Sigmoid colon (tissue), 7 donors: ENCODE measurements around the gene FANCE. TPM values are rescaled to one million over a fixed set of nuclear protein-coding genes. Genes with fewer than 3 reads are reported as not detected.
A peak's percentile ranks its signal among the peaks of the same experiment; 100 is the strongest.

Source experiments
- DNase-seq: peaks from one replicate; pipeline ENCODE4 v3.0.0-alpha.2; 2019
- H3K27ac ChIP-seq, 4 donors: fragments of 200-600 bp; sonication (generic); one replicate each; pipeline ENCODE4 v1.5.1; 2016 to 2019; ENCODE audit warnings: mild to moderate bottlenecking in 1 of 4
- H3K27me3 ChIP-seq, 3 donors: fragments of 200-600 bp; sonication (generic); one replicate each; pipeline ENCODE4 v1.5.1; 2019; ENCODE audit warnings: mild to moderate bottlenecking in 1 of 3
- H3K36me3 ChIP-seq, 4 donors: fragments of 200-600 bp; sonication (generic); one replicate each; pipeline ENCODE4 v1.5.1; 2016 to 2019
- H3K4me1 ChIP-seq, 4 donors: fragments of 200-600 bp; sonication (generic); one replicate each; pipeline ENCODE4 v1.5.1; 2017 to 2019
- H3K4me3 ChIP-seq, 4 donors: fragments of 200-600 bp; sonication (generic); one replicate each; pipeline ENCODE4 v1.5.1; 2017 to 2019; ENCODE audit warnings: mild to moderate bottlenecking in 2 of 4, moderate library complexity in 1 of 4
- H3K9me3 ChIP-seq, 4 donors: fragments of 200-600 bp in 3 of 4; sonication (generic) in 3 of 4; one replicate each; pipeline versions ENCODE4 v1.5.1 to v1.6.1; 2013 to 2019
- EP300 ChIP-seq, 4 donors: sonication (generic); formaldehyde crosslinking; IDR thresholded peaks; one replicate each; pipeline ENCODE4 v1.6.1; 2017; ENCODE audit warnings: antibody characterized with exemption in 4 of 4
- POLR2A ChIP-seq, 2 donors: fragments of 450-650 bp; IDR thresholded peaks; one replicate each; pipeline ENCODE4 v1.6.1; 2016; ENCODE audit warnings: antibody characterized with exemption in 2 of 2, mild to moderate bottlenecking in 2 of 2, moderate library complexity in 2 of 2
- POLR2AphosphoS5 ChIP-seq, 4 donors: sonication (generic); formaldehyde crosslinking; IDR thresholded peaks; one replicate each; pipeline ENCODE4 v1.6.1; 2017; ENCODE audit warnings: antibody characterized with exemption in 4 of 4
- WGBS, 2 donors: extraction: QIAGEN DNeasy Blood & Tissue Kit; methylation state at CpG; one replicate each; pipeline ENCODE4 v1.1.7; 2013; 5-methylcytosine and 5-hydroxymethylcytosine counted together
- intact Hi-C: fragments of 100-400 bp; cut with DNase I; formaldehyde crosslinking; loops from one replicate; pipeline ENCODE4 v1.15.1; 2023
- polyA plus RNA-seq, 3 donors: library from polyadenylated mRNA; stranded (reverse); fragments of 200-250 nt; gene quantifications; one replicate each; pipeline ENCODE4 v1.2.3, GENCODE V29; 2013
- total RNA-seq, 4 donors: library from RNA; depleted of rRNA; stranded (reverse); fragments of >200 nt; gene quantifications; one replicate each; pipeline ENCODE4 v1.1.0, GENCODE V29; 2016
- TF ChIP-seq, protein P1 (sequence below), 4 experiments: fragments of 450-650 bp in 3 of 4; fragments of 200-600 bp in 1 of 4; IDR thresholded peaks; one replicate each; pipeline ENCODE4 v1.5.1; 2016 to 2019; ENCODE audit warnings: antibody characterized with exemption in 4 of 4, mild to moderate bottlenecking in 3 of 4, moderate library complexity in 2 of 4
- donor health status: healthy with polysubstance abuse.
- donor health status: Bipolar disorder and iron deficiency.
- donor health status: healthy.

Gene FANCE
- total and polyA plus RNA-seq, 7 donors = 2.4 to 5.2 (median 3.6) TPM

GRCh38 chr6:35488517-35488862 lies 36.4 kb downstream of the FANCE start:
- H3K9me3 ChIP-seq = no peaks in the 10 kb centered on the region
- H3K4me3 ChIP-seq = no peak overlapping the region
- 65 to 73% methylated on average over 9 of the region's 9 CpGs for WGBS, 2 donors
- TF ChIP-seq POLR2A (IDR thresholded peaks at IDR 0.05) (no peak), EP300 (IDR thresholded peaks at IDR 0.05) (no peak), POLR2AphosphoS5 (IDR thresholded peaks at IDR 0.05) (no peak)
- TF ChIP-seq, protein P1, sequence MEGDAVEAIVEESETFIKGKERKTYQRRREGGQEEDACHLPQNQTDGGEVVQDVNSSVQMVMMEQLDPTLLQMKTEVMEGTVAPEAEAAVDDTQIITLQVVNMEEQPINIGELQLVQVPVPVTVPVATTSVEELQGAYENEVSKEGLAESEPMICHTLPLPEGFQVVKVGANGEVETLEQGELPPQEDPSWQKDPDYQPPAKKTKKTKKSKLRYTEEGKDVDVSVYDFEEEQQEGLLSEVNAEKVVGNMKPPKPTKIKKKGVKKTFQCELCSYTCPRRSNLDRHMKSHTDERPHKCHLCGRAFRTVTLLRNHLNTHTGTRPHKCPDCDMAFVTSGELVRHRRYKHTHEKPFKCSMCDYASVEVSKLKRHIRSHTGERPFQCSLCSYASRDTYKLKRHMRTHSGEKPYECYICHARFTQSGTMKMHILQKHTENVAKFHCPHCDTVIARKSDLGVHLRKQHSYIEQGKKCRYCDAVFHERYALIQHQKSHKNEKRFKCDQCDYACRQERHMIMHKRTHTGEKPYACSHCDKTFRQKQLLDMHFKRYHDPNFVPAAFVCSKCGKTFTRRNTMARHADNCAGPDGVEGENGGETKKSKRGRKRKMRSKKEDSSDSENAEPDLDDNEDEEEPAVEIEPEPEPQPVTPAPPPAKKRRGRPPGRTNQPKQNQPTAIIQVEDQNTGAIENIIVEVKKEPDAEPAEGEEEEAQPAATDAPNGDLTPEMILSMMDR (IDR thresholded peaks at IDR 0.05) = no peak
- intact Hi-C loops = no loop called here
- DNase-seq = no peak
- H3K4me1 ChIP-seq = peaks cover 0 to 100% (median 95%) of the 10 kb centered on the region in 4 donors
- H3K36me3 ChIP-seq = peaks cover 0 to 17% (median 10%) of the 10 kb centered on the region in 4 donors
- H3K27me3 ChIP-seq = no peaks in the 10 kb centered on the region
- peak overlapping the region; percentile 100 for H3K27ac ChIP-seq

DNA sequence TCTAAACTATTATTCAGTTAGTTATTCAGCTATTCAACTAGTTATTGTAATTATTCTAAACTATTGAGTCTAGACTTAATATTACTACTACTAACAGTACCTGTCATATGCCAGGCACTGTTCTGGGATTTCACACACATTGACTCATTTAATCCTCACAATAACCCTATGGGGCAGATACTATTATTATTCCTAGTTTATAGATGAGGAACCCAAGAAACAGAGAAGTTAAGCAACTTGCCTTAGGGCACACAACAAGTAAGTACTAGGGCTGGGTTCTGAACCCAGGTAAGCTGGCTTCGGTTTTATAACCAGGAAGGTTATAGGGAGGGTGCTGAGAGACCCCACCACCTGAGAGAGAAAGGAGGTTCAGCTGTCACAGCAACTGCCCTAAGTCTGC lies 36.9 kb downstream of the FANCE start:
- Histone ChIP-seq H3K4me3 (no peak overlapping the region), H3K27ac (peak overlapping the region; percentile 100), H3K9me3 (no peaks in the 10 kb centered on the region), H3K36me3 (peaks cover 0 to 11% (median 5%) of the 10 kb centered on the region in 4 donors), H3K4me1 (peaks cover 0 to 100% (median 98%) of the 10 kb centered on the region in 4 donors), H3K27me3 (no peaks in the 10 kb centered on the region)
- WGBS, 2 donors = 72 to 82% methylated on average over 1 of the region's 1 CpG
- intact Hi-C loops = no loop called here
- TF ChIP-seq, protein P1 (IDR thresholded peaks at IDR 0.05) = no peak
- TF ChIP-seq POLR2A (IDR thresholded peaks at IDR 0.05) (no peak), EP300 (IDR thresholded peaks at IDR 0.05) (no peak), POLR2AphosphoS5 (IDR thresholded peaks at IDR 0.05) (no peak)
- no peak for DNase-seq

DNA sequence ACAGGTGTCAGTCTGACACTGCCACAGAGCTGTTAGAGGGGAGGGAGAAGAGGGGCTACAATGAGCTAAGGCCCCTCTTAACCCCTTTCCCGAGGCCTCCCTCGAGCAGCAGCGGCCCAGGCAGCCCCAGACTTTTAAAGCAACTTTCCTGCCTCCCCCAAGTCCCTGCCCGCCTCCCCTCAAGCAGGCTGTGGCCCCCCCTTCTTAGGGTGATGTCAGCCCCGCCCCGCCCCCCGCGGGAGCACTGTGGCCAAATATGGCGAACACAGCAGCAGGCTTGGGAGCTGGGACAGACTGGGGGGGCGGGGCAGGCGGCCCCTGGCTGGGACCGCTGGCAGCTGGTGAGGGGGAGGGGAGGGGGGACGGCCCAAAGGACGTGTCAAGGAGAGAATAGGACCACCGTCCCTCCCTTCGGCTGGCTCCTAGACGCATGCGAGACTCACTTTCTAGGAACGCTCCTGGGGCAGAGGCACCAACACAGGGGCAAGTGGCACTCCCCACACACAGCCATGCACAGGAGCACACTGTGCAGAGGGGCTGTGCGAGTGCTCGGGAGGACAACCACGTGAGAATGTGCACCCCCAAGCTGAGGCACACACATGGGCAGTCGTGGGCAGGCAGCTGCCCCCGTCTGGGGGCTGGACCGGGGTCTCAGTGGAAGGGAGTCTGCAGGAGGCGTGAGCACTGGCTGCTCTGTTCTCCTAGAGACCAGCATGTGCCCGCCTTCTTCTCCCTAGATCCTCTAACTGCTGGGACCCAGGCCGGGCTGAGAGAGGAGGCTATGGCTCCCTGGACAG lies 38.1 kb downstream of the FANCE start:
- Histone ChIP-seq H3K27me3 (no peaks in the 10 kb centered on the region), H3K27ac (peak overlapping the region; percentile 100), H3K36me3 (peaks cover 0 to under 1% (median 0%) of the 10 kb centered on the region in 4 donors), H3K9me3 (no peaks in the 10 kb centered on the region), H3K4me1 (peaks cover 0 to 100% (median 99%) of the 10 kb centered on the region in 4 donors), H3K4me3 (peak overlapping the region; percentile 19 to 99 (median 98))
- 52 to 64% methylated on average over 28 of the region's 28 CpGs for WGBS, 2 donors
- TF ChIP-seq EP300 (IDR thresholded peaks at IDR 0.05) (peak in 2 of 4 donors; percentile 74 to 75), POLR2A (IDR thresholded peaks at IDR 0.05) (peak; percentile 8 to 39), POLR2AphosphoS5 (IDR thresholded peaks at IDR 0.05) (peak; percentile 60 to 83 (median 72))
- TF ChIP-seq, protein P1 (IDR thresholded peaks at IDR 0.05) = no peak
- intact Hi-C loops = loop anchor here (2.0 kb wide), 1 partner anchor 239 kb away; no protein-coding TSS in a partner anchor
- peak; percentile 98 for DNase-seq

GRCh38 chr6:35490821-35491557 lies 38.9 kb downstream of the FANCE start:
- 71 to 74% methylated on average over 8 of the region's 8 CpGs for WGBS, 2 donors
- intact Hi-C loops = loop anchor here (2.0 kb wide), 1 partner anchor 238 kb away; no protein-coding TSS in a partner anchor
- Histone ChIP-seq H3K4me3 (peak overlapping the region; percentile 19 to 99 (median 98)), H3K36me3 (no peaks in the 10 kb centered on the region), H3K4me1 (peaks cover 0 to 99% (median 94%) of the 10 kb centered on the region in 4 donors), H3K27me3 (no peaks in the 10 kb centered on the region), H3K9me3 (no peaks in the 10 kb centered on the region), H3K27ac (peak overlapping the region; percentile 100)
- DNase-seq = no peak
- TF ChIP-seq EP300 (IDR thresholded peaks at IDR 0.05) = no peak
- TF ChIP-seq POLR2AphosphoS5 (IDR thresholded peaks at IDR 0.05) = no peak
- TF ChIP-seq POLR2A (IDR thresholded peaks at IDR 0.05) = no peak
- TF ChIP-seq, protein P1 (IDR thresholded peaks at IDR 0.05) = no peak
